H9 (cell line): Measurements from ENCODE around the gene NUTF2. TPM values are rescaled to one million over a fixed set of nuclear protein-coding genes. Genes with fewer than 3 reads are reported as not detected.

Source experiments
- DNase-seq: peaks from one replicate; pipeline ENCODE4 v3.0.0-alpha.2; 2017
- H2AFZ ChIP-seq: one replicate; pipeline ENCODE4 v1.6.1; 2013; ENCODE audit warnings: mild to moderate bottlenecking, low read length, control low read depth, moderate library complexity
- H2AK5ac ChIP-seq: 2 replicates; pipeline ENCODE4 v1.6.1; 2013; ENCODE audit warnings: low read length, control low read depth, mixed read lengths; ENCODE audit not compliant: insufficient read length
- H2BK120ac ChIP-seq: one replicate; pipeline ENCODE4 v1.6.1; 2013; ENCODE audit warnings: low read depth, mild to moderate bottlenecking, low read length, control low read depth, inconsistent platforms; ENCODE audit not compliant: poor library complexity, severe bottlenecking
- H2BK12ac ChIP-seq: 2 replicates; pipeline ENCODE4 v1.6.1; 2013; ENCODE audit warnings: low read length, control low read depth, mixed read lengths, low read depth; ENCODE audit not compliant: insufficient read length
- H2BK15ac ChIP-seq: 2 replicates; pipeline ENCODE4 v1.6.1; 2013; ENCODE audit warnings: low read depth, low read length, control low read depth
- H2BK20ac ChIP-seq: one replicate; pipeline ENCODE4 v1.6.1; 2013; ENCODE audit warnings: low read depth, mild to moderate bottlenecking, low read length, control low read depth, inconsistent platforms; ENCODE audit not compliant: poor library complexity, severe bottlenecking
- H2BK5ac ChIP-seq: 2 replicates; pipeline ENCODE4 v1.6.1; 2013; ENCODE audit warnings: low read length, control low read depth, mixed read lengths; ENCODE audit not compliant: insufficient read length
- H3K14ac ChIP-seq: 2 replicates; pipeline ENCODE4 v1.6.1; 2013; ENCODE audit warnings: low read length, control low read depth; ENCODE audit not compliant: insufficient read depth
- H3K18ac ChIP-seq: 2 replicates; pipeline ENCODE4 v1.6.1; 2013; ENCODE audit warnings: low read depth, mild to moderate bottlenecking, mixed read lengths, low read length, control low read depth; ENCODE audit not compliant: insufficient read length
- H3K23ac ChIP-seq: 2 replicates; pipeline ENCODE4 v1.6.1; 2013; ENCODE audit warnings: low read length, control low read depth, mixed read lengths, low read depth; ENCODE audit not compliant: insufficient read length
- H3K23me2 ChIP-seq: 2 replicates; pipeline ENCODE4 v1.6.1; 2013; ENCODE audit warnings: low read depth, mild to moderate bottlenecking, mixed read lengths, low read length, control low read depth; ENCODE audit not compliant: insufficient read length, poor library complexity, severe bottlenecking
- H3K27ac ChIP-seq: 2 replicates; pipeline ENCODE4 v1.5.1; 2013; ENCODE audit warnings: low read length, control low read depth, mixed read lengths, low read depth; ENCODE audit not compliant: insufficient read length
- H3K27me3 ChIP-seq: 2 replicates; pipeline ENCODE4 v1.6.1; 2013; ENCODE audit warnings: low read length, control low read depth, inconsistent platforms; ENCODE audit not compliant: insufficient read depth
- H3K4ac ChIP-seq: 2 replicates; pipeline ENCODE4 v1.6.1; 2013; ENCODE audit warnings: low read depth, mild to moderate bottlenecking, control low read depth, inconsistent platforms, low read length, moderate library complexity
- H3K4me1 ChIP-seq: 2 replicates; pipeline ENCODE4 v1.6.1; 2013; ENCODE audit warnings: low read length, control low read depth, inconsistent platforms; ENCODE audit not compliant: insufficient read depth
- H3K4me2 ChIP-seq: 2 replicates; pipeline ENCODE4 v1.6.1; 2013; ENCODE audit warnings: low read length, control low read depth, mixed read lengths; ENCODE audit not compliant: insufficient read length, insufficient read depth
- H3K56ac ChIP-seq: 2 replicates; pipeline ENCODE4 v1.6.1; 2013; ENCODE audit warnings: low read depth, mild to moderate bottlenecking, mixed read lengths, low read length, control low read depth; ENCODE audit not compliant: insufficient read length
- H3K79me1 ChIP-seq: 2 replicates; pipeline ENCODE4 v1.6.1; 2013; ENCODE audit warnings: low read depth, mild to moderate bottlenecking, moderate library complexity, low read length, control low read depth, inconsistent platforms; ENCODE audit not compliant: insufficient read depth, poor library complexity, severe bottlenecking
- H3K79me2 ChIP-seq: 2 replicates; pipeline ENCODE4 v1.6.1; 2013; ENCODE audit warnings: low read length, control low read depth, inconsistent platforms; ENCODE audit not compliant: insufficient read depth
- H3K9ac ChIP-seq: 2 replicates; pipeline ENCODE4 v1.6.1; 2013; ENCODE audit warnings: low read length, control low read depth, mixed read lengths; ENCODE audit not compliant: insufficient read length; ENCODE audit errors: extremely low read depth
- H3K9me3 ChIP-seq: one replicate; pipeline ENCODE4 v1.6.1; 2013; ENCODE audit warnings: low read depth, low read length, inconsistent platforms; ENCODE audit not compliant: control insufficient read depth
- H3T11ph ChIP-seq: one replicate; pipeline ENCODE4 v1.6.1; 2013; ENCODE audit warnings: mild to moderate bottlenecking, low read length, control low read depth, inconsistent platforms
- H4K20me1 ChIP-seq: one replicate; pipeline ENCODE4 v1.6.1; 2013; ENCODE audit not compliant: control insufficient read depth, insufficient read length, insufficient read depth
- H4K5ac ChIP-seq: 2 replicates; pipeline ENCODE4 v1.6.1; 2013; ENCODE audit warnings: low read depth, mild to moderate bottlenecking, mixed read lengths, low read length, control low read depth; ENCODE audit not compliant: insufficient read length
- H4K8ac ChIP-seq: replicated peaks from 2 replicates; pipeline ENCODE4 v1.6.1; 2013; ENCODE audit warnings: low read length, control low read depth, mixed read lengths, low read depth; ENCODE audit not compliant: insufficient read length
- H4K91ac ChIP-seq: 2 replicates; pipeline ENCODE4 v1.6.1; 2013; ENCODE audit warnings: low read depth, mild to moderate bottlenecking, moderate library complexity, mixed read lengths, low read length, control low read depth; ENCODE audit not compliant: insufficient read length
- H3K27ac Mint-ChIP-seq, 3 experiments: 2 replicates in 2 of 3; 3 replicates in 1 of 3; pipeline ENCODE4 v1.8.0; 2020 to 2021; ENCODE audit warnings: mixed read lengths in 3 of 3, mild to moderate bottlenecking in 1 of 3, moderate library complexity in 1 of 3
- H3K27me3 Mint-ChIP-seq: 2 replicates; pipeline ENCODE4 v1.8.0; 2021; ENCODE audit warnings: low read depth, mild to moderate bottlenecking, moderate library complexity, mixed read lengths
- H3K36me3 Mint-ChIP-seq, 3 experiments: 2 replicates in 2 of 3; 3 replicates in 1 of 3; pipeline ENCODE4 v1.8.0; 2020 to 2021; ENCODE audit warnings: low read depth in 3 of 3, mixed read lengths in 3 of 3; ENCODE audit not compliant: insufficient read depth in 1 of 3
- H3K4me1 Mint-ChIP-seq, 2 experiments: 2 replicates each; pipeline ENCODE4 v1.8.0; 2020; ENCODE audit warnings: mixed read lengths in 2 of 2
- H3K4me3 Mint-ChIP-seq, 2 experiments: 2 replicates in 1 of 2; 3 replicates in 1 of 2; pipeline ENCODE4 v1.8.0; 2020 to 2021; ENCODE audit warnings: mild to moderate bottlenecking in 2 of 2, mixed read lengths in 2 of 2, moderate library complexity in 1 of 2
- H3K9me3 Mint-ChIP-seq, 2 experiments: 2 replicates in 1 of 2; 3 replicates in 1 of 2; pipeline ENCODE4 v1.8.0; 2020; ENCODE audit warnings: mild to moderate bottlenecking in 2 of 2, mixed read lengths in 2 of 2, moderate library complexity in 1 of 2
- CTCF ChIP-seq: fragments of 200-600 bp; sonication (generic); conservative IDR thresholded peaks from 3 replicates; pipeline ENCODE4 v1.8.0; 2021; ENCODE audit warnings: antibody characterized with exemption, mild to moderate bottlenecking
- WGBS: extraction: QIAGEN DNeasy Blood & Tissue Kit; methylation state at CpG from one replicate; pipeline ENCODE4 v1.1.7; 2013; ENCODE audit warnings: missing lambda C conversion rate, low lambda C conversion rate, mixed read lengths; ENCODE audit not compliant: insufficient read length; ENCODE audit errors: extremely low coverage; 5-methylcytosine and 5-hydroxymethylcytosine counted together
- total RNA-seq: library from RNA; stranded (reverse); gene quantifications from 2 replicates; pipeline ENCODE4 v1.2.1, GENCODE V29; 2021

NUTF2 gene
- total RNA-seq, 1 experiment from 2014 or later, result 198 TPM

- Histone ChIP-seq H3K27ac (no peak overlapping the region), H3K9me3 (no peaks in the 10 kb centered on the region), H4K20me1 (no peaks in the 10 kb centered on the region), H3T11ph (no peak overlapping the region), H2BK120ac (no peak overlapping the region), H4K91ac (no peak overlapping the region), H2BK12ac (no peak overlapping the region), H3K4me2 (no peak overlapping the region), H3K14ac (no peak overlapping the region), H2AFZ (no peak overlapping the region), H3K23me2 (no peaks in the 10 kb centered on the region), H3K79me1 (no peaks in the 10 kb centered on the region), H2BK5ac (no peak overlapping the region), H3K79me2 (no peaks in the 10 kb centered on the region), H3K23ac (no peak overlapping the region), H2BK15ac (no peak overlapping the region), H3K4me1 (no peaks in the 10 kb centered on the region), H3K18ac (no peak overlapping the region), H3K4ac (no peak overlapping the region), H3K27me3 (no peaks in the 10 kb centered on the region), H3K56ac (no peak overlapping the region), H4K8ac (no peak overlapping the region), H4K5ac (no peak overlapping the region), H2BK20ac (no peak overlapping the region), H2AK5ac (no peak overlapping the region), H3K9ac (no peak overlapping the region)
- WGBS, result no CpG with 5 or more reads among the region's 12 CpGs
- no peak for DNase-seq
- no peak for TF ChIP-seq CTCF
- no peaks in the 10 kb centered on the region for H3K9me3 Mint-ChIP-seq
- no peak overlapping the region for H3K27ac Mint-ChIP-seq
- H3K4me3 Mint-ChIP-seq, result no peak overlapping the region; a peak in 1 of 5 replicates
- no peaks in the 10 kb centered on the region; the same call in none of the 2 replicates for H3K27me3 Mint-ChIP-seq
- peaks cover 2 to 3% of the 10 kb centered on the region in 2 experiments for H3K4me1 Mint-ChIP-seq
- peaks cover 29 to 81% (median 71%) of the 10 kb centered on the region in 3 experiments for H3K36me3 Mint-ChIP-seq
These were observed 32.7 kb downstream of the NUTF2 start for GRCh38 chr16:67879462-67879861.
